Measurements from ENCODE around the gene TMEM255A. TPM values are rescaled to one million over a fixed set of nuclear protein-coding genes. Genes with fewer than 3 reads are reported as not detected.

The TMEM255A gene
- total and polyA plus RNA-seq, 2 of the 13 experiments (the other 11 are each of a cell fraction or from before 2014, with no cell fraction given): 0.13 to 0.40 TPM

DNA sequence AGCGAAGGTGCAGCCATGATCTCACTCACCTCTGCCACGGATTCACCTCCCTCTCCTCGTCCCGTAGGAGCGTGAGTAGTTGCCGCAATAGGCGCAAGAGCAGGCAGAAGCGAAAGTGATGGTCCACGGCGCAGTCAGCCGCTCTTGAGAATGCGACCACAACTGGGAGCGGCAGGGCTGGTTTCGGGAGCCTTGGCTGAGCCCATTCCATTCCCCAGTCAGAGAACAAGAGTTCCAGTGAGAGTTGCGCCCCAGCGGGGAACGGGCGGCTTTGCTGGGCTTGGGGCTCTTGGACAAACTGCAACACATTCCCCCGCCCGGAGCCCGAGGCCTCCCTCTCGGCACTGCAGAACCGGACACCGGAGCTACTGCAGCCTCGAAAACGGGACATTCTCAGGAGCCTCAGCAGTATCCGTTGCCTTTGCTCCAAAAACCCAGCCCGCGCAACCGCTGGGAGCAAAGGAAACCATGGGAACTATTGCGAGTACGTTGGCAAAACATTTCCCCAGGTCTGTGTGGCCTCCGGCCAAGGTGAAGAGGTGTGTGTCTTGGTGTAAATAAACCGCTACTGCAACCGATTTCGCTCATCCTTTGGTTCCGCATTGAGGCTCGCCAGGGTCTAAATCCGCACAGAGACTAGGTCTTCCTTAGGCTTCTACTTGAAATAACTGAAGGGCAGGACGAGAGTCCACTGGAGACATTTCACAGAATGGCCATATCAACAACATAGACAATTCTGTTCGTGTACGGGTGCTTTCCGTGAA lies 66.3 kb downstream of the TMEM255A start (continued):
- TF ChIP-seq SRF (IDR thresholded peaks at IDR 0.05; ENCODE audit: low read depth, low read length) (peak; percentile 51; the same call in 1 of the 2 replicates), ZMAT3 (CRISPR knock-in tag; conservative IDR thresholded peaks at IDR 0.05) (0 out of 2 replicates have a peak, but pooled peaks have one; percentile 42), KDM2A (CRISPR knock-in tag; IDR thresholded peaks at IDR 0.05; ENCODE audit: borderline replicate concordance, low read depth) (peak; percentile 76; the same call in 1 of the 2 replicates), YY1 (IDR thresholded peaks at IDR 0.05; ENCODE audit: insufficient read depth, insufficient replicate concordance, low read depth, low read length) (peak; percentile 46), SOX13 (IDR thresholded peaks at IDR 0.05) (no peak), SOX13 (CRISPR knock-in tag; conservative IDR thresholded peaks at IDR 0.05 in 1 of 2, IDR thresholded peaks at IDR 0.05 in 1 of 2) (peak in 1 of 2 experiments; percentile 52; a peak in 2 of 4 replicates), GATAD2A (CRISPR knock-in tag; IDR thresholded peaks at IDR 0.05) (peak; percentile 62), FOXP1 (IDR thresholded peaks at IDR 0.05) (peak; percentile 97), FOXP1 (CRISPR knock-in tag; IDR thresholded peaks at IDR 0.05) (peak; percentile 99), TBL1XR1 (IDR thresholded peaks at IDR 0.05; ENCODE audit: borderline replicate concordance, low read length, partially characterized antibody) (peak; percentile 80), HNF4G (IDR thresholded peaks at IDR 0.05; ENCODE audit: borderline replicate concordance, low read depth, low read length) (no peak; the same call in 1 of the 2 replicates), HNF4G (CRISPR knock-in tag; IDR thresholded peaks at IDR 0.05; ENCODE audit: borderline replicate concordance, low read depth) (no peak), ERF (CRISPR knock-in tag; IDR thresholded peaks at IDR 0.05) (peak; percentile 69; the same call in 1 of the 2 replicates), SPEN (CRISPR knock-in tag; IDR thresholded peaks at IDR 0.05; ENCODE audit: low read depth) (peak; percentile 55; the same call in 1 of the 2 replicates), MTA1 (CRISPR knock-in tag; IDR thresholded peaks at IDR 0.05; ENCODE audit: borderline replicate concordance) (0 out of 2 replicates have a peak, but pooled peaks have one; percentile 41), GPN1 (CRISPR knock-in tag; IDR thresholded peaks at IDR 0.05; ENCODE audit: borderline replicate concordance) (no peak), ZNF121 (CRISPR knock-in tag; IDR thresholded peaks at IDR 0.05) (no peak), RARA (CRISPR knock-in tag; IDR thresholded peaks at IDR 0.05) (0 out of 2 replicates have a peak, but pooled peaks have one; percentile 38), SP5 (CRISPR knock-in tag; IDR thresholded peaks at IDR 0.05; ENCODE audit: borderline replicate concordance, low read depth) (peak; percentile 26; the same call in 1 of the 2 replicates), KDM5A (IDR thresholded peaks at IDR 0.05; ENCODE audit: borderline replicate concordance, low read length) (peak; percentile 86; the same call in 1 of the 2 replicates), POLR2A (IDR thresholded peaks at IDR 0.05; ENCODE audit: insufficient read depth in 1 of 2, low read depth in 2 of 2, low read length in 2 of 2) (peak; percentile 47 to 62; a peak in 3 of 4 replicates)
- TF ChIP-seq, protein P1, sequence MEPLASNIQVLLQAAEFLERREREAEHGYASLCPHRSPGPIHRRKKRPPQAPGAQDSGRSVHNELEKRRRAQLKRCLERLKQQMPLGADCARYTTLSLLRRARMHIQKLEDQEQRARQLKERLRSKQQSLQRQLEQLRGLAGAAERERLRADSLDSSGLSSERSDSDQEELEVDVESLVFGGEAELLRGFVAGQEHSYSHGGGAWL (CRISPR knock-in tag; IDR thresholded peaks at IDR 0.05): no peak
- TF ChIP-seq, protein P2, sequence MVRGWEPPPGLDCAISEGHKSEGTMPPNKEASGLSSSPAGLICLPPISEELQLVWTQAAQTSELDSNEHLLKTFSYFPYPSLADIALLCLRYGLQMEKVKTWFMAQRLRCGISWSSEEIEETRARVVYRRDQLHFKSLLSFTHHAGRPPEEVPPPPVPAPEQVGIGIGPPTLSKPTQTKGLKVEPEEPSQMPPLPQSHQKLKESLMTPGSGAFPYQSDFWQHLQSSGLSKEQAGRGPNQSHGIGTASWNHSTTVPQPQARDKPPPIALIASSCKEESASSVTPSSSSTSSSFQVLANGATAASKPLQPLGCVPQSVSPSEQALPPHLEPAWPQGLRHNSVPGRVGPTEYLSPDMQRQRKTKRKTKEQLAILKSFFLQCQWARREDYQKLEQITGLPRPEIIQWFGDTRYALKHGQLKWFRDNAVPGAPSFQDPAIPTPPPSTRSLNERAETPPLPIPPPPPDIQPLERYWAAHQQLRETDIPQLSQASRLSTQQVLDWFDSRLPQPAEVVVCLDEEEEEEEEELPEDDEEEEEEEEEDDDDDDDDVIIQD (CRISPR knock-in tag; IDR thresholded peaks at IDR 0.05; ENCODE audit: low read depth): peak; percentile 15; the same call in 1 of the 2 replicates
- TF ChIP-seq, protein P3, sequence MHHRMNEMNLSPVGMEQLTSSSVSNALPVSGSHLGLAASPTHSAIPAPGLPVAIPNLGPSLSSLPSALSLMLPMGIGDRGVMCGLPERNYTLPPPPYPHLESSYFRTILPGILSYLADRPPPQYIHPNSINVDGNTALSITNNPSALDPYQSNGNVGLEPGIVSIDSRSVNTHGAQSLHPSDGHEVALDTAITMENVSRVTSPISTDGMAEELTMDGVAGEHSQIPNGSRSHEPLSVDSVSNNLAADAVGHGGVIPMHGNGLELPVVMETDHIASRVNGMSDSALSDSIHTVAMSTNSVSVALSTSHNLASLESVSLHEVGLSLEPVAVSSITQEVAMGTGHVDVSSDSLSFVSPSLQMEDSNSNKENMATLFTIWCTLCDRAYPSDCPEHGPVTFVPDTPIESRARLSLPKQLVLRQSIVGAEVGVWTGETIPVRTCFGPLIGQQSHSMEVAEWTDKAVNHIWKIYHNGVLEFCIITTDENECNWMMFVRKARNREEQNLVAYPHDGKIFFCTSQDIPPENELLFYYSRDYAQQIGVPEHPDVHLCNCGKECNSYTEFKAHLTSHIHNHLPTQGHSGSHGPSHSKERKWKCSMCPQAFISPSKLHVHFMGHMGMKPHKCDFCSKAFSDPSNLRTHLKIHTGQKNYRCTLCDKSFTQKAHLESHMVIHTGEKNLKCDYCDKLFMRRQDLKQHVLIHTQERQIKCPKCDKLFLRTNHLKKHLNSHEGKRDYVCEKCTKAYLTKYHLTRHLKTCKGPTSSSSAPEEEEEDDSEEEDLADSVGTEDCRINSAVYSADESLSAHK (CRISPR knock-in tag; IDR thresholded peaks at IDR 0.05; ENCODE audit: borderline replicate concordance): no peak
- TF ChIP-seq, protein P4, sequence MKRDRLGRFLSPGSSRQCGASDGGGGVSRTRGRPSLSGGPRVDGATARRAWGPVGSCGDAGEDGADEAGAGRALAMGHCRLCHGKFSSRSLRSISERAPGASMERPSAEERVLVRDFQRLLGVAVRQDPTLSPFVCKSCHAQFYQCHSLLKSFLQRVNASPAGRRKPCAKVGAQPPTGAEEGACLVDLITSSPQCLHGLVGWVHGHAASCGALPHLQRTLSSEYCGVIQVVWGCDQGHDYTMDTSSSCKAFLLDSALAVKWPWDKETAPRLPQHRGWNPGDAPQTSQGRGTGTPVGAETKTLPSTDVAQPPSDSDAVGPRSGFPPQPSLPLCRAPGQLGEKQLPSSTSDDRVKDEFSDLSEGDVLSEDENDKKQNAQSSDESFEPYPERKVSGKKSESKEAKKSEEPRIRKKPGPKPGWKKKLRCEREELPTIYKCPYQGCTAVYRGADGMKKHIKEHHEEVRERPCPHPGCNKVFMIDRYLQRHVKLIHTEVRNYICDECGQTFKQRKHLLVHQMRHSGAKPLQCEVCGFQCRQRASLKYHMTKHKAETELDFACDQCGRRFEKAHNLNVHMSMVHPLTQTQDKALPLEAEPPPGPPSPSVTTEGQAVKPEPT (CRISPR knock-in tag; IDR thresholded peaks at IDR 0.05; ENCODE audit: low read depth): no peak
